Fibroblast of villous mesenchyme (primary cell): ENCODE measurements around the gene PTPRC. TPM values are rescaled to one million over a fixed set of nuclear protein-coding genes. Genes with fewer than 3 reads are reported as not detected.

Experiments
- DNase-seq: peaks from one replicate; pipeline ENCODE4 v3.0.0-alpha.2; 2010; ENCODE audit warnings: low read depth
- H3K4me3 ChIP-seq: 2 replicates; pipeline ENCODE4 v1.5.1; 2011; ENCODE audit warnings: low read depth, mild to moderate bottlenecking, low read length
- total RNA-seq: library from RNA; depleted of rRNA; stranded (reverse); fragments of >200 nt; gene quantifications from 2 replicates; pipeline ENCODE4 v1.2.3, GENCODE V29; 2012
- TF ChIP-seq, protein P1 (sequence below): IDR thresholded peaks from 2 replicates; pipeline ENCODE4 v1.5.1; 2012; ENCODE audit warnings: low read depth, mild to moderate bottlenecking, low read length; ENCODE audit not compliant: insufficient read depth

The PTPRC gene
- total RNA-seq, 1 donor, result 3.5 TPM

DNA sequence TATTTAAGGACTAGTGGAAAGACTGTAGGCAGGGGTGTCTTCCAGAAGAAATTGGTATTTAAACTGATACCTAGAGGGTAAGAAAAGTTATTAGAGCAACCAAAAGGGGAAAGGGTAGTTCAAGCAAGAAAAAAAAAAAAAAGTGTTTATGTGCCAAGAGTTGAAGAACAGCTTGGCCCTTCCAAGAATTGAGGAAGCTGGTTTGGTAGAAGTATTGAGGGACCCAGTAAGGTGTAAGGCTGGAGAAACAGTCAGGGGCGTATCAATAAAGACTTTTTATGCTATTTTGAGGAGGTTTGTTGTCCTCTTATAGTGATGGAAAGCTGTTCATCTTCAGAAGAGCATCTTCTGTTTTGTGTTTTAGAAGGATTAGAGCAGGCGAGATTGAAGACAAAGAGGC lies 108.3 kb downstream of the PTPRC start:
- H3K4me3 ChIP-seq, result no peak overlapping the region
- TF ChIP-seq, protein P1, sequence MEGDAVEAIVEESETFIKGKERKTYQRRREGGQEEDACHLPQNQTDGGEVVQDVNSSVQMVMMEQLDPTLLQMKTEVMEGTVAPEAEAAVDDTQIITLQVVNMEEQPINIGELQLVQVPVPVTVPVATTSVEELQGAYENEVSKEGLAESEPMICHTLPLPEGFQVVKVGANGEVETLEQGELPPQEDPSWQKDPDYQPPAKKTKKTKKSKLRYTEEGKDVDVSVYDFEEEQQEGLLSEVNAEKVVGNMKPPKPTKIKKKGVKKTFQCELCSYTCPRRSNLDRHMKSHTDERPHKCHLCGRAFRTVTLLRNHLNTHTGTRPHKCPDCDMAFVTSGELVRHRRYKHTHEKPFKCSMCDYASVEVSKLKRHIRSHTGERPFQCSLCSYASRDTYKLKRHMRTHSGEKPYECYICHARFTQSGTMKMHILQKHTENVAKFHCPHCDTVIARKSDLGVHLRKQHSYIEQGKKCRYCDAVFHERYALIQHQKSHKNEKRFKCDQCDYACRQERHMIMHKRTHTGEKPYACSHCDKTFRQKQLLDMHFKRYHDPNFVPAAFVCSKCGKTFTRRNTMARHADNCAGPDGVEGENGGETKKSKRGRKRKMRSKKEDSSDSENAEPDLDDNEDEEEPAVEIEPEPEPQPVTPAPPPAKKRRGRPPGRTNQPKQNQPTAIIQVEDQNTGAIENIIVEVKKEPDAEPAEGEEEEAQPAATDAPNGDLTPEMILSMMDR, result no peak
- no peak for DNase-seq

DNA sequence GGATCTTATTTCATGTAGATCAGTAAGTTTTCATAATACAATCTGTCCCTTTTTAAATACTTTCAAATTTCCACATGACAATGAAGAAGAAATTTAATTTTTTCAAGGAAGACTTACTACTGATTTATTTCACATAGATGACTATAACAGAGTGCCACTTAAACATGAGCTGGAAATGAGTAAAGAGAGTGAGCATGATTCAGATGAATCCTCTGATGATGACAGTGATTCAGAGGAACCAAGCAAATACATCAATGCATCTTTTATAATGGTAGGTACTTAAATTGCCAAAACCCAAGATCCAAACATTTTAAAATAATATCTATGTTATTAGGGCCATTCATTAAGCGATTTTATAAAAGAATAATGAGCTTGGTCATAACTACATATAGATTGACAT lies 110.4 kb downstream of the PTPRC start:
- no peak overlapping the region for H3K4me3 ChIP-seq
- no peak for DNase-seq
- TF ChIP-seq, protein P1, result no peak

DNA sequence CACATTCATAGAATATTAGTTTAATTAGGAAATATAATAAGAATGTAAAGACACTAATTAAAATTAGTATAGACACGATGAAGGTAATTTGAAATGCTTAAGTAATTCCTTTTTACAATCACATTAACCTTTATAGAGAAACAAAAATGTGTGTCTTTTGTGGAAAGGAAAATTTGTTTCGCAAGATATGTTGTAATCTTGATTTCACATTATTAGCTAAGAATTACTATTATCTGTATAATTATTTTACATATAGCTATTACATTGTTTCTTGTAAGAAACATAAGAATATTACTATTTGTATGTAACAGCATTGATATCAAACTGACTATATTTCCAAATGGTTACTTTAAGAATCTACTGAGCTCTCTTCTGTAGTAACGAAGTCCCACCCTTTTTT lies 111.2 kb downstream of the PTPRC start:
- no peak for DNase-seq
- no peak overlapping the region for H3K4me3 ChIP-seq
- TF ChIP-seq, protein P1, result no peak

DNA sequence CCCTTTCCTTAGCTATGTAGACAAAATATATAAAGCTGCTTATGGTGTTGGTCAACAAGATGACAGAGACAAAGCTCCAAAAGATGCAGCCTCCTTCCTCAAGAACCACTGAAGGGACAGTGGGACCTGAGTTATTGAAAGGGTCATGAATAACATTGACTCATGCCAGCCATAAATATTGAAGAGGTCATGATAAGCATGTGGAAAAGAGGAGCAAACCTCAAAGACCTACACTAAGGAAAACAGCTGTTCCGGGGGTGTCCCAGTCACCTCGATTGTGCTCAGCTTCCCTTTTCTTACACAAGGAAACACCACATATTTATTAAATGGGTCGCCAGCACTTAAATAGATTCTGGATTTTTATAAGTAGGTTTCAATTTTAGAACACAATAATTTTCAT lies 112.9 kb downstream of the PTPRC start:
- no peak overlapping the region for H3K4me3 ChIP-seq
- no peak for DNase-seq
- TF ChIP-seq, protein P1, result no peak

DNA sequence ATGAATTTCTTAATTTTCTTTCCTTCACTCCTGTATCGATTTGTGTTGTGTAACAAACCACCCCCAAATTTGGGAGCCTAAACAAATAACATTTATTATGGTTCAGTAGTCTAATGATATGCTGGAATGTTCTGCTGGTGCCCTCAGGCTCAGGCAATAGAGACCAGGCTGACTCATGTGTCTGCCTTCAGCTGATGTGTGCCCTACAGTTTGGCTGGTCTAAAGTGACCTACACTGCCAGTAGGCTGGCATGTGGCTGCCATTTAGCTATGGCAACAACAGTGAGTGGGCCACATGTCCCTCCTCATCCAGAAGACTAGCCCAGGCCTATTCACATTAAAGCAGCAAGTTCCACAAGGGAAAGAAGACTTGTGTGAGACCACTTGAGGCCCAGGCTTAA lies 115.8 kb downstream of the PTPRC start:
- no peak overlapping the region for H3K4me3 ChIP-seq
- TF ChIP-seq, protein P1, result no peak
- DNase-seq, result no peak

DNA sequence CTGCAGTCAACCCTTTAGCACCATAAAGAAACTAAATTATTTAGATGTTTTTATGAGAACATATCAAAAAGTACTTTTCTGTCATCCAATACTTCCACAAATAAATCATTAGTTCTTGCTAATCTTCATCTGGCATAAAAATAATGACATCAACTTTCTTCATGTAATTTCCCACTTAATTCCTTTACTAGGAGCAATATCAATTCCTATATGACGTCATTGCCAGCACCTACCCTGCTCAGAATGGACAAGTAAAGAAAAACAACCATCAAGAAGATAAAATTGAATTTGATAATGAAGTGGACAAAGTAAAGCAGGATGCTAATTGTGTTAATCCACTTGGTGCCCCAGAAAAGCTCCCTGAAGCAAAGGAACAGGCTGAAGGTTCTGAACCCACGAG lies 116.9 kb downstream of the PTPRC start:
- TF ChIP-seq, protein P1, result no peak
- no peak for DNase-seq
- no peak overlapping the region for H3K4me3 ChIP-seq

DNA sequence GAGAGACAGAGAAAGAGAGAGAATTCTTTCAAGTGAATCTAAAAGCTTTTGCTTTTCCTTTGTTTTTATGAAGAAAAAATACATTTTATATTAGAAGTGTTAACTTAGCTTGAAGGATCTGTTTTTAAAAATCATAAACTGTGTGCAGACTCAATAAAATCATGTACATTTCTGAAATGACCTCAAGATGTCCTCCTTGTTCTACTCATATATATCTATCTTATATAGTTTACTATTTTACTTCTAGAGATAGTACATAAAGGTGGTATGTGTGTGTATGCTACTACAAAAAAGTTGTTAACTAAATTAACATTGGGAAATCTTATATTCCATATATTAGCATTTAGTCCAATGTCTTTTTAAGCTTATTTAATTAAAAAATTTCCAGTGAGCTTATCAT lies 117.6 kb downstream of the PTPRC start:
- H3K4me3 ChIP-seq, result no peak overlapping the region
- no peak for DNase-seq
- TF ChIP-seq, protein P1, result peak; percentile 22
